Measurements from ENCODE around the gene PVRIG.

- TF ChIP-seq, protein P1, sequence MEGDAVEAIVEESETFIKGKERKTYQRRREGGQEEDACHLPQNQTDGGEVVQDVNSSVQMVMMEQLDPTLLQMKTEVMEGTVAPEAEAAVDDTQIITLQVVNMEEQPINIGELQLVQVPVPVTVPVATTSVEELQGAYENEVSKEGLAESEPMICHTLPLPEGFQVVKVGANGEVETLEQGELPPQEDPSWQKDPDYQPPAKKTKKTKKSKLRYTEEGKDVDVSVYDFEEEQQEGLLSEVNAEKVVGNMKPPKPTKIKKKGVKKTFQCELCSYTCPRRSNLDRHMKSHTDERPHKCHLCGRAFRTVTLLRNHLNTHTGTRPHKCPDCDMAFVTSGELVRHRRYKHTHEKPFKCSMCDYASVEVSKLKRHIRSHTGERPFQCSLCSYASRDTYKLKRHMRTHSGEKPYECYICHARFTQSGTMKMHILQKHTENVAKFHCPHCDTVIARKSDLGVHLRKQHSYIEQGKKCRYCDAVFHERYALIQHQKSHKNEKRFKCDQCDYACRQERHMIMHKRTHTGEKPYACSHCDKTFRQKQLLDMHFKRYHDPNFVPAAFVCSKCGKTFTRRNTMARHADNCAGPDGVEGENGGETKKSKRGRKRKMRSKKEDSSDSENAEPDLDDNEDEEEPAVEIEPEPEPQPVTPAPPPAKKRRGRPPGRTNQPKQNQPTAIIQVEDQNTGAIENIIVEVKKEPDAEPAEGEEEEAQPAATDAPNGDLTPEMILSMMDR (IDR thresholded peaks at IDR 0.05) = no peak
- TF ChIP-seq POLR2A (IDR thresholded peaks at IDR 0.05; ENCODE audit: low read depth) = no peak
- TF ChIP-seq POLR2AphosphoS5 (IDR thresholded peaks at IDR 0.05) = no peak
Measured at GRCh38 chr7:100200693-100201092, 19.1 kb upstream of the PVRIG start.

Data from esophagus muscularis mucosa (tissue), 3 donors.